GM18526 (cell line): ENCODE results near the gene RPS6KA5.

Experiments
- POLR2A ChIP-seq: IDR thresholded peaks from 3 replicates; pipeline ENCODE4 v1.6.1; 2011; ENCODE audit not compliant: insufficient read length; ENCODE audit errors: extremely low read depth

Gene RPS6KA5

DNA sequence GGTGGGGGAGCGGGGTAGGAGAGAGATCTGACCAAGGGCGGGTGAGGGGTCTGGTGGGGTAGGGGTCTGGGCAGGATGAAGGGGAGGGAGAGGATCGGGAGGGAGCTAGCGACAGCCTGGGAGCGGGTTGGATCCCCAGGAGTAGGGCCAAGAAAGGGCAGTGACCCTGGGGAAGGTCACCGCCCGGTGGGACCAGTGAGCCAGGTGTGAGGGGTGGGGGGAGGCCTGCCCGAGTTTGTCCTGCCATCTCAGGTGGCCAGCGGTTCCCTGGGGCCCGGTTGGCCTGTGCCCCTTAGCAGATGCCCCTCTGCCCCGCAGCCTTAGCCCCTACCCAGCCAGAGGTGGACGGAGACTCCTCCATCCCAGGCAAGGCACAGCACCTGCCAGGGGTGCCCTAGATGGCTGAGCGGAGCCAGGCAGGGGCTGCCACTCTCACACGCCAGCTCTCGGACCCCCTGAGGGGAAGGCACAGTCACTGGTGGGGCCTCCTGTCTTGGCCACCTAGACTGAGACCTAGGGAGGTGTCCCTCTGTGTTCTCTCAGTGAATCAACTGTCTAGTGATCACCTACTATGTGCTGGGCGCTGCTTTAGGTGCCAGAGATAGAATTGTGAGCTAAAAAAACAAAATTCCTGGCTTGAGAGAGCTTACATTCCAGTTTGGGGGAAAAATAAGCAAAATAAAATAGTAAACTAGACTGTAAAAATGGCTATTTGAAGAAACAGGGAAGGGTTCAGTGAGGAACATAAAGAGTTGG lies 243.6 kb downstream of the RPS6KA5 start:
- TF ChIP-seq POLR2A, result no peak

DNA sequence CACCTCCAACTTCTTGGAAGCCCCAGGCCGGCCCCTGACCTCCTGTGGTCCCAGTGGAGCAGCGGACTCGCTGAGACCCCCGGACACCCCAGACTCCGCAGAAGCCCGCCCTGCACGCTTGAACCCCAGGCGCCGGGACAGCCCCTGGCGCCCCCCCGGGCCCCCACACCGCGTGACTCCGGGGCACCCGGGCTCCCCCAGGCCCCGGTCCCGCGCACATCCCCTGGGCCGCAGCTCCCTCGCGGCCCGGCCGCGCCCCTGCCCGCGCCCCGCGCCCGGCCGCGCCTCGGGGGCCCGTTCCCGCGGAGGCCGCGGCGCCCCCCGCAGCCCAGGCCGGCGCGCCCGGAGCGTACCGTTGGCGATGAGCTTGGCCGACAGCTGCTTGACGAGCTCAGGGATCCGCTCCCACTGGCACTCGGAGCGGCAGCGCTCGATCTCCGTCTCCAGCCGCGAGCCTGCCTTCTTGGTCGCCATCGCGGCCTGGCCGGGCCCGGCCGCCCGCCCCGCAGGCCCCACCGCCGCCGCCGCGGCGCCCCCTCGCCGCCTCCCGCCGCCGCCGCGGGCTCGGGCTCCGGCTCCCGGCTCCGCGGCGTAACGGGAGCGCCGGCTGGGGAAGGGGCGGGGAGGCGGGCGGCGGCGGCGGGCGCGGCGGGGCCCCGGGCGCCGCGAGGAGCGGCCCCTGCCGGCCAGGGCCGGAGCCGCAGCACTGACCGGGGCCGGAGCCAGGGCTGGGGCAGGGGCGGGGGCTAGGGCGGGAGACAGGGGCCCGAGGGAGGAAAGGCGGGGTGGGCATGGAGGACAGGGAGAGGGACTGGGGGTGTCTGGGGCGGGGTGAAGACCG lies 244.4 kb downstream of the RPS6KA5 start, which contains the start of gene TTC7B:
TTC7B (minus strand) TSS at position 609 of the 841 bp plus-strand sequence; CDS start at position 474, 135 bp downstream.
- no peak for TF ChIP-seq POLR2A

DNA sequence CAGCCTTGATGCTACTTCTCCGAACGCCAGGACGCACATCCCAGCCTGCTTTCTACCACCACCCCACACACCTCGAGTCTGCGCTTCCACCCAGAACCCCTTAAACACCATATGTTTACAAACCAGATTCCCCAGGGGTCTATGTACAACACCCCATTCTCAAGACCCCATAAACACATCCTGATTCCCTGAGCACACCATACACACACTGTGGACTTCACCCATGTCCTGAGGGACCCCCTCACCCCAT lies 244.9 kb downstream of the RPS6KA5 start:
- TF ChIP-seq POLR2A, result no peak

DNA sequence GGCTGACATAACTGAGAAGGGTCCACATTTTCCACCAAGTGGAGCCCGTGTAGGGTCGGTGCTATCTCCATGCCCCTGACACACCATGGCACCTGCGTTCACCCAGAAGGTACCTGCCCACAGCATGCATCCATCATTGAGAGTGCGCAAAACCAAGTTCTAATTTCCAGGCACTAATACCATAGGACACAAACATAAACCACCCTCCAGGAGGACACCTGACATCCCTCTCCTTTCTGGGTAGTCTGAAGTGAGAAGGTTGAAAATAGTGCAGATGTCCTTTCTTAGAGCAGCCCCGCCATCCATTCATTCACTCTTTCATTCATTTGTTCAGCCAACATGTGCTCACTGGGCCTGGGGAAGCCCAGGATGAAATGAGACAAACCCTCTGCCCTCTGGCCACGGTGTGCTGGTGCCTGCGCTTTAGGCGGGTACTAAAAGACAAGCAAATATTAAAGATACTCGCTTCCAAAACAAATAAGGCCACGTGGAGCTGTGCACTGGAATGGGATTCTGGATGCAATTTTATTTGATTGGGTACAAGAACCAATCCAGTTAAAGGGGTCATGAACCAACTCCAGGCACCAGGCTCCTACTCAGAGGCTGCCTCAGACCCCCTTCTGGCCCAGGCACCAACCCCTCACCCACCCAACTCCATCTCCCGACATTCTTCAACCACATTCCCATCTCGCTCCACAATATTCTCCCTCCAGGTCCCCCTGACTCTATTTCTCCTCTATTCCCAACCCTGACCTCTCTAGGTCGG lies 245.5 kb downstream of the RPS6KA5 start:
- no peak for TF ChIP-seq POLR2A

DNA sequence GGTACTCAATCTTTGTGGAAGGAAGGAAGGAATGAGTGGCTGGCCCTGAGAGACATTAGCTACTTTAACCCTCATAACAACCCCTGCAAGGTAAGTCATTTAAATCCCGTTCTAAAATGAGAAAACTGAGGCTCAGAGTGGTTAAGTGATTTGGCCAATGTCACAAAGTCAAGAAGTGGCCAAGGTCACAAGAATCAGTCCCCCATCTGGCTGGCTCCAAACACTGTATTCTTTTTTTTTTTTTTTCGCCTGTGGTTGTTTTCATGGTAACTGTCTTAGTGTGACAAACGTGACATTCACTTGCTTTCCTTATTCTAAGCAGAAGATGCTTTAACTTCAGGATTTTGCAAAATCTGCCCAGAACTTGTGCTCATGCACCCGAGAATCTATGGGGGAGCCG lies 247.0 kb downstream of the RPS6KA5 start:
- TF ChIP-seq POLR2A, result no peak

DNA sequence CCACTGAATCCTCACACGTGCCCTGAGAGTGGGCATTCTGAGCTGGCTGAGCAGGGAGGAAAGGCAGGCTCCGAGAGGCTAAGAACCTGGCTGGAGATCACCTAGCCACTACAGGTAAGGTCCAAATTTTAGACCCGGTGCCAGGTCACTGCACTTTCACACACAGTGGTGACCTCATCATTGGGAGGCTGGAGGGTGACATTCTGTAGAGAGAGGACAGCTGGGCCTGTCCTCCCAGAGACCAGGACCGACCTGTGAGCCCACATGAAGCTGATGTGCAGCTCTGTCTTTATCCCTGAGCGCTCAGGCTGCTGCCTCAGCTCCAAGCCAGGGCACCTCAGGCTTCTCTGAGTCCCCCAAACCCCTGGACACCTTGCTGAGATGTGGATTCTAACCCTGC lies 248.3 kb downstream of the RPS6KA5 start:
- no peak for TF ChIP-seq POLR2A

DNA sequence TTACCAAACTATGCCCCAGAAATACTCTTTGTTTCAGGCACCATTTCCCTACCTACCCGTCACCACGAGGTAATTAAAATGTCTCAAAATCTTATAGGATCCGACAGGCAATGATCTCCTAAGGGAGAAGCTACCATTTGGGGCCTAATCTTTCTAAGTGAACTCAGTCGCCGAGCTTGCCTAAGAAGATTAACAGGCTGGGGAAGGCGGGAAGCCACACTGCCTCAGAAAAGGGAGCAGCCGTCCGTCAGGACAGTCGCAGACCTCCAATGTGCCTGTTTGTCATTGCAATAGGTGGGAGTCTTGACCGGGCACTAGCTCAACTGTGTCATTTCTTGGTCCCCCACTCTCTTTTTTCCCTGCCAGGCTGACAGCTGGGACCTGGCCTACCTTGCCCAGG lies 248.8 kb downstream of the RPS6KA5 start:
- TF ChIP-seq POLR2A, result no peak

DNA sequence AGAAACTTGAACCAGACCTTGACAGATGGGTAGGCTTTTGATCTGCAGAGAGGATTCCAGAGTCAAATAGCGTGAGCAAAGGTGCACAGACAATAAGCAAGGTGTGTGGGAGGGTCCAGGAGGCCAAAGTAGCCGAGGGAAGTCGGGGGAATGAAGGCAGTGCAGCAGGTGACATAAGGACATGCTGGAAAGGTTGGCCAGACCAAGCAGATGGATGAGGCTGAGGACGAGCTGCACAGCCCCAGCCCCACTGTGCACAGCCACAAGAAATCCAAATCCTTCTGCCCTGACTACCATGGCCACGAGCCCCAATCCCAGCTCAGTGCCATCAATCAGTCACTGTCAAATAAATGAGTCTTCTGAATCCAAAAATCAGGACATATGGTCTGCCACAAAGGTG lies 249.6 kb downstream of the RPS6KA5 start:
- no peak for TF ChIP-seq POLR2A

DNA sequence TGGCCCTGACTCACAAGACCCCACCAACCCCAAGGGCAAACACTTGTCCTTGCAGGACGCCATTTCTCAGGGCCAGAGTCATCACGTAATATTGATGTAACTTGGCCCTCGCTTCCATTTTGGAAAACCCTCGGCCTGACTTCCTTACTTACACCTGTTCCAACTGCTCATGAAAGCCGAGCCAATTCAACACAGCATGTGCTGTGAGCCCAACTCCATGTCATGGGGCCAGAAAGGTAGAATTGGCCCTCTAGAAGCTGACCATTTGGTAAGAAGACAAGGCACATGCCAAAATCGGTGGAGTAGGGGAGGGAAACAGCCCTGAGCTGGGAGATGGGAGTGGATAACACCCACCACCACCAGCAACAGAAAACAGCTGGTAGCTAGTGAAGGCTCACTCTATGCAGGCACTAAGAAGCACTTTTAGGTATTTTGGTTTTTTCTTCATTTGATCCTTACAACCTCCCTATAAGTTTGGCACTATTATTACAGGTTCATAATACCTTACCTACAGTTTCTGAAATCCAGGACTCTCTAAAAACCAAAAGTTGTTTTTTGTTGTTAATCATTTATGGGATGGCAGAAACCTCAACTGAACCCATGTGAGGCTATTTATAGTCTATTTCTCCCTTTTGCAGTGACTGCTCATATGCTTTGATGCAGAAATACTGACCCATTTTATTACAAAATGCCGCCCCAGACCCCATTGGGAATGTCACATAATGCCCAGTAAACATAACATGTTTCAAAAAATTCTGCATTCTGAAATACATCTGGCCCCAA lies 250.7 kb downstream of the RPS6KA5 start:
- TF ChIP-seq POLR2A, result no peak

DNA sequence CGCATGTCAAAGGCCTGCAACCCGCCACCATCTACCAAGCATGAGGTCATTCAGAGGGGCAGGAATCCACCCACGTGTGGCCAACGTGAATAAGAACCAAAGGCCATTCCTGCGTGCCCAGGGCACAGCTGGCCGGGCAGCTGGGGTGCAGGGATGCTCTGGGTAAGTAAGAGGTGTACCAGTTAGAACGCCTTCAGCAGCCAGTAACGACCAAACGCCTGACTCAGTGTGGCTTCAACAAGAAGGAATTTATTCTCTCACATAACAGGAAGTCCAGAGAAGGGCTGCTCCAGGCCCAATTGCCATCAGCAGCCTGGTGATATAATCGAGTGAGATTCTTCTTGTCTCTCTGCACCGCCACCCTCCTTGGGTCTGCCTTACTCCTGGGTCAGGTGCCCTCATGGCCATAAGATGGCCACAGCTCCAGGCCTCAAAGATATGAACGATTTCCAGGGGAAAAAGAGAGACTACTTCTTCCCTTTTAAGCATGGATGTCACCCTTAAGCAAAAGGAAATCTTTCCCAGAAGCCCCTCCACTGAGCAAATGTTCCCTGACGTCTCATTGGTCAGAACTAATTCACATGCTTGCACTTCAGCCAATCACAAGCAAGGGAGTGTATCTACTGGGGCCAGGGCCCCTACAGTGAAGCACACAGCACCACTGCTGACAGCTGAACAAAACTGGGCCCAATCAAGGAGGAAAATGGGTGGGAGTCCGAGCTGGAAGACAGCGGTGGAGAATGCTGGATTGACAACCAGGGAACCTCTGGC lies 251.5 kb downstream of the RPS6KA5 start:
- no peak for TF ChIP-seq POLR2A

DNA sequence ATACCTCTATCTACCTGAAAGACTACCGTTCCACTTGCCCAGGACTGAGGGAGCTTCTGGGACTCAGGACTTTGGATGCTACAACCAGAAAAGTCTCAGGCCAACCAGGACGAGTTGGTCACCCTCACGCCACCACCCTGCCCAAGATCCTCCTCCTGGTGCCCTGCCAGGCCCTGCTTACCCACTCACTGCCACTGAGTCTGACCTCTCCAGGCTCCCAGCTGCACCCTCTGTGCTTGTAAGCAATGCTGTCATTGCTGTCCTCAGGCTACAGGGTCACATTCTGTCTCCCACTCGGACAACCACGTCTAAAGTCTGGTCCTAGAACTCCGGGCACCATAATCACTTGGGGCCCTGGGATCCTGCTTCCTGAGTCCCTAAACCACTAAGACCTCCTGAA lies 253.4 kb downstream of the RPS6KA5 start:
- no peak for TF ChIP-seq POLR2A

DNA sequence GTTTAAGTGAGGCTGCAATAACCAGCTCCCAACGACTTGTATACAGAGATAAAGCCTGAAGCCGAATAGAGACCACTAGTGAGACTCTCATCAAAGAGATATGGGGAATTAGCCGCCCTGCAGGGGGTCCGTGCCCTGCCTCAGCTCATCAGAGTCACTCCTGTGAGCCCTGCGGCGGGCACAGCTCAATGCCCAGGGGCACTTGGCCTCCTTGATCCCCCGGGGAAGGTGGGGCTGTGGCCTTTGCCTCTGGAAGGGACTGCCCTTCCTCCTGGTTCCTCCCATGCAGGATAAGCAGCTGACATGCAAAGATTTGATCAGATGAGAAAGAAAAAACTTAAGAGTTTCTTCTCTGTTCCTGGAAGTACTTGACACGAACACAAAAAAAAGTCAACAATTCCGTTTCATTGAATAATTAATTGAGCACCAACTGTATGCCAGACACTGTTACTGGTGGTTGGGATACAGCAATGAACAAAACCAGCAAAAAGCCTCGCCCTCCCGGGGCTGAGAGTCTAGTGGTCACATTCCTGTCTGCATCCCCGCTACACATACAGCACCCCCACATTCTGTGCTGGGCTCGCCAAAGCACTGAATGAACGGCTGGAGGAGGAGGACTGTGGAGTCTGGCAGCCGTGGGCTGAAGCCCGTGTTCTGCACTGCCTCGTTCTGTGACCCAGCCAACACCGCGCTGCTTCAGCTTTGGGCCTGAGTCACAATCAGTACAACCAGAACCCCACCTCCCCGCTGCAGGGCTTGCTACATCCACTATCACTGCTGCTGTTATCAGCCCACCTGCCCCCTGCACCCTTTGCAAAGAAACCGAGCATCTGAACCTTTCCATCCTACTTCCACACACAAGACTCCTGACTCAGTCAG lies 254.5 kb downstream of the RPS6KA5 start:
- no peak for TF ChIP-seq POLR2A

DNA sequence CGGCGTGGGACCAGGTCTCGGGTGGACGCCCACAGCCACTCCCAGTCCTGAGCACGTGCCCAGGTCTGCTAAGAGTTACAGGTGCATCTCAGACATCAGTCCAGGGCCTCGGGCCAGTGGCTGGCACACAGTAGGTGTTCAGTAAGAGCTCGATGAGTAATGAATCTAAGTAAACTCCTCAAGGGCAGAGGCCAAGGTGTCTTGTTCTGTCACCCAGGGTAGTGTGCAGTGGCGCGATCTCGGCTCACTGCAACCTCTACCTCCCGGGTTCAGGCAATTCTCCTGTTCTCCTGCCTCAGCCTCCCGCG lies 255.4 kb downstream of the RPS6KA5 start:
- TF ChIP-seq POLR2A, result no peak

DNA sequence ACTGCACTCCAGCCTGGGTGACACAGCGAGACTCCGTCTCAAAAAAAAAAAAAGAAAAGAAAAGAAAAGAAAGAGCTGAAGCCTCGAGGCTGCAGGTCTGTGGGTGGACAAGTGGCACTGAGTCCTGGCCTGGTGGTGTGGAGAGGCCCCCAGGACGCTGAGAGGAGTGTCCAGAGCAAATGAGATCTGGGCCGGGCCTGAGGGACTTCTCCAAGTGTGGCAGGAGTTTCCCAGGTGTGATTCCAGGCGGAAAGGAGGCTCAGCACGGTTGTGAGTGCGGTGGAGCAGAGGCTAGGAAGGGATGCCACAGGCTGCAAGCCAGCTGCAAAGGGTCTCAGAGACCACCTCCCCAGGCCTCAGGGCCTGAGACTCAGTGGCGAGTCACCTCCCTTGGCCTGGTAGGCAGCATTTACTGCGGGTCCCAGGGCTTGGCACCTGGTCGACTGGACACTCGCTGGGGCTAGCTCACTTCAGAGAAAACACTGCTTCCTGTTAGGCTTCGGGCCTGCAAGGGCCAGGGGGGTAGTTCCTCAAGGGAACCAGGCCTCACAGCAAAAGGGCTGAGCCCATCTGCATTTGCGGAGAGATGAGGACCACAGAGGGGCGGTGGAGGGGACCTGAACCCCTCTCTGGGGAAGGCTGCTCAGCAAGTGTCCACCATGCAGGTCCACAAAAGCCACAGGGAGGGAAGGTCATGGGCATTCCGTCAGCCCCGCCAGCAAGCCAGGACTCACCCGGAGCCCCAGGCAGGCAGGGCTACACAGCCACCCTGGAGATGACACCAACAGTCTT lies 256.0 kb downstream of the RPS6KA5 start:
- TF ChIP-seq POLR2A, result no peak
